ENCODE results near the gene AK3.
A peak's percentile ranks its signal among the peaks of the same experiment; 100 is the strongest.
"Not testable (repeated sequence)": the region's sequence is repeated elsewhere in the genome, so short reads cannot be mapped to it uniquely, and the experiment has no call there.

AK3 gene

GRCh38 chr9:4740638-4741364 is at the start of gene AK3:
TSS of gene AK3 (minus strand) at chr9:4741202. CDS start at chr9:4741087, 115 bp downstream.
- peak; percentile 56 to 78 for DNase-seq (ENCODE audit: low read depth in 2 of 2, low spot score in 1 of 2)

GRCh38 chr9:4788703-4789102 is 47.7 kb upstream of the AK3 start:
- DNase-seq (ENCODE audit: low read depth in 2 of 2, low spot score in 1 of 2) = no peak

GRCh38 chr9:4787876-4788275 is 46.9 kb upstream of the AK3 start:
- DNase-seq (ENCODE audit: low read depth in 2 of 2, low spot score in 1 of 2) = no peak

GRCh38 chr9:4786599-4786998 is 45.6 kb upstream of the AK3 start:
- DNase-seq (ENCODE audit: low read depth in 2 of 2, low spot score in 1 of 2) = no peak

- no peak for DNase-seq (ENCODE audit: low read depth in 2 of 2, low spot score in 1 of 2)
These were observed 43.4 kb upstream of the AK3 start for GRCh38 chr9:4784403-4784802.

GRCh38 chr9:4783191-4783590 is 42.2 kb upstream of the AK3 start:
- DNase-seq (ENCODE audit: low read depth in 2 of 2, low spot score in 1 of 2) = not testable (repeated sequence)

GRCh38 chr9:4781408-4781807 is 40.4 kb upstream of the AK3 start:
- DNase-seq (ENCODE audit: low read depth in 2 of 2, low spot score in 1 of 2) = no peak

- no peak for DNase-seq (ENCODE audit: low read depth in 2 of 2, low spot score in 1 of 2)
These were observed 39.6 kb upstream of the AK3 start for GRCh38 chr9:4780651-4781050.

- not testable (repeated sequence) for DNase-seq (ENCODE audit: low read depth in 2 of 2, low spot score in 1 of 2)
These were observed 34.0 kb upstream of the AK3 start for GRCh38 chr9:4774958-4775357.

GRCh38 chr9:4774209-4774608 is 33.2 kb upstream of the AK3 start:
- DNase-seq (ENCODE audit: low read depth in 2 of 2, low spot score in 1 of 2) = no peak

GRCh38 chr9:4771788-4772187 is 30.8 kb upstream of the AK3 start:
- DNase-seq (ENCODE audit: low read depth in 2 of 2, low spot score in 1 of 2) = no peak

- DNase-seq (ENCODE audit: low read depth in 2 of 2, low spot score in 1 of 2) = no peak
These were observed 28.5 kb upstream of the AK3 start for GRCh38 chr9:4769321-4770080.

GRCh38 chr9:4768681-4769080 is 27.7 kb upstream of the AK3 start:
- no peak for DNase-seq (ENCODE audit: low read depth in 2 of 2, low spot score in 1 of 2)

GRCh38 chr9:4764033-4764432 is 23.0 kb upstream of the AK3 start:
- no peak for DNase-seq (ENCODE audit: low read depth in 2 of 2, low spot score in 1 of 2)

- DNase-seq (ENCODE audit: low read depth in 2 of 2, low spot score in 1 of 2) = no peak
These were observed 22.0 kb upstream of the AK3 start for GRCh38 chr9:4762886-4763541.

GRCh38 chr9:4762108-4762885 is 21.3 kb upstream of the AK3 start:
- peak; percentile 52 to 72 for DNase-seq (ENCODE audit: low read depth in 2 of 2, low spot score in 1 of 2)

GRCh38 chr9:4760122-4760521 is 19.1 kb upstream of the AK3 start:
- no peak for DNase-seq (ENCODE audit: low read depth in 2 of 2, low spot score in 1 of 2)

GRCh38 chr9:4756420-4756819 is 15.4 kb upstream of the AK3 start:
- DNase-seq (ENCODE audit: low read depth in 2 of 2, low spot score in 1 of 2) = no peak

GRCh38 chr9:4755026-4755609 is 14.1 kb upstream of the AK3 start:
- DNase-seq (ENCODE audit: low read depth in 2 of 2, low spot score in 1 of 2) = no peak

GRCh38 chr9:4754530-4754929 is 13.5 kb upstream of the AK3 start:
- DNase-seq (ENCODE audit: low read depth in 2 of 2, low spot score in 1 of 2) = not testable (repeated sequence)

Measured in stimulated activated CD8-positive, alpha-beta memory T cell treated with anti-CD3 and anti-CD28 coated beads, Interleukin-4, amount 100 ng/mL, for 1 hour (primary cell).